ENCODE data around the gene EPAS1.

EPAS1 gene

DNA sequence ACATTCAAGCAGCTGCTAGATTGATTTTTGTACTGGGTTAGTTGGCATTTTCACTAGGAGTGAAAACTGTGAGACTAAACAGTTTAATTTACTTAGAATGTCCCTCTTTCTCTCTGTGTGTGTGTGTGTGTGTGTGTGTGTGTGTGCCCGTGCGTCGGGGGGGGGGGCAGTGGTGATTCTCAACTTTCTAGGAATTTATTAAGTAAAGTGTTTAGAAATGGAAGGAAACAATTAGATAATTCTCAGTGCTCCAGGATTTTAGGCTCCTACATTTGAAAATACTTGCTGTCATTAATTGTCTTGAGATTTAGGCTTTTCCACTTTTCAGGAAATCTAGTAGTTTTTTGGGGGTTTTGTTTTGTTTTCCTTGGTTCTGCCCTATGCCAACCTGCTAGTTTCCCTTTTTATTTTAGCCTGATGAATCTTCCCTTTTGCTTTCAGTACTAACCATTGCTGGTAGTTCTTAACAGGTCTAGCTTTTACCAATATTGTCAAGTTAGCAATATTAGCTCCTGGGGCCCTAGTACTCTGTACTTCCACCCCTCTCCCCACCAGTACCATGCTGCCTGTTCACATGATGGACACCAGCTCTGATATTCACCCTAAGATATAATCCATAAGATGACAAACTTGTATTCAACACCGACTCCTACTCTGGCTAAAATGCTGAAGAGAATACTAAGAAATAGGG, 4.9 kb downstream of the EPAS1 start:
- TF ChIP-seq, protein P1, sequence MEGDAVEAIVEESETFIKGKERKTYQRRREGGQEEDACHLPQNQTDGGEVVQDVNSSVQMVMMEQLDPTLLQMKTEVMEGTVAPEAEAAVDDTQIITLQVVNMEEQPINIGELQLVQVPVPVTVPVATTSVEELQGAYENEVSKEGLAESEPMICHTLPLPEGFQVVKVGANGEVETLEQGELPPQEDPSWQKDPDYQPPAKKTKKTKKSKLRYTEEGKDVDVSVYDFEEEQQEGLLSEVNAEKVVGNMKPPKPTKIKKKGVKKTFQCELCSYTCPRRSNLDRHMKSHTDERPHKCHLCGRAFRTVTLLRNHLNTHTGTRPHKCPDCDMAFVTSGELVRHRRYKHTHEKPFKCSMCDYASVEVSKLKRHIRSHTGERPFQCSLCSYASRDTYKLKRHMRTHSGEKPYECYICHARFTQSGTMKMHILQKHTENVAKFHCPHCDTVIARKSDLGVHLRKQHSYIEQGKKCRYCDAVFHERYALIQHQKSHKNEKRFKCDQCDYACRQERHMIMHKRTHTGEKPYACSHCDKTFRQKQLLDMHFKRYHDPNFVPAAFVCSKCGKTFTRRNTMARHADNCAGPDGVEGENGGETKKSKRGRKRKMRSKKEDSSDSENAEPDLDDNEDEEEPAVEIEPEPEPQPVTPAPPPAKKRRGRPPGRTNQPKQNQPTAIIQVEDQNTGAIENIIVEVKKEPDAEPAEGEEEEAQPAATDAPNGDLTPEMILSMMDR (IDR thresholded peaks at IDR 0.05; ENCODE audit: extremely low read depth, missing control alignments): no peak
- DNase-seq (ENCODE audit: low spot score): no peak

DNA sequence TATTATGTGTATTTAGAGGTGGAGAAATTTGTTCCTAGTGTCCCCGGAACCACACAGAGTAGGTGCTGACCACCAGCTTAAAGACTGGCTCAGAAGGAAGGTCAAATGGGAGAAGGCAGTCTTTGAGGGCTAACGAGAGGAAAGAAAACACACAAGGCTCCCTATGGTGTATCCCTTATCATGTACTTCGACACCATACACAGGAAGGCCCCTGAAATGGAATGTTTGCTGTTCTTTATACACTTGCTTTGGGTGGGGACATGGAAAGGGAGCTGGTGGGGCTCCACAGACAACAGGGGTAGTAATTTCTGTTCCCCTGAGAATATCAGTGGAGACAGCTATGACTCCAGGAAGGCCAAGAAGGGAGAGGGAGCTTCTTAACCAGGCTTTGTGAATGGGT, 6.0 kb downstream of the EPAS1 start:
- TF ChIP-seq, protein P1 (IDR thresholded peaks at IDR 0.05; ENCODE audit: extremely low read depth, missing control alignments): no peak
- DNase-seq (ENCODE audit: low spot score): no peak

DNA sequence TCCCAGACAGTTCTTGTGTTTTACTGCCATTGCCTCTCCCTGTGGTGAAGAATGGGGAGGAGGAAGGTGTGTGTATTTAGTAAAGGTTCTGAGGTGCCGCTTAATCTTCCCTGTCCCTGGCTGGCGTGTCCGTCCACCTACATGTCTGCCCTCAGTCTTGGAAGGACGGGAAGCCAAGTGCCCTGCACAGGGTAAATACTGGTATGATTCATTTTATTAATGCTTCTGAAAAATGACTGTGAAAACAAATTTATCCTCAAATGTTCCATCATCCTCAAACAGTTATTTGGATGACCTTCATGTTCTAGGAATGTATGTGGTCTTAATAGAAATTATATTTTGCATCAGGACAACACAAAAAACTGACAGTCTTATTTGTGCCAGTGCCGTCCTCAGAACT, 6.6 kb downstream of the EPAS1 start:
- no peak for DNase-seq (ENCODE audit: low spot score)
- TF ChIP-seq, protein P1 (IDR thresholded peaks at IDR 0.05; ENCODE audit: extremely low read depth, missing control alignments): no peak

DNA sequence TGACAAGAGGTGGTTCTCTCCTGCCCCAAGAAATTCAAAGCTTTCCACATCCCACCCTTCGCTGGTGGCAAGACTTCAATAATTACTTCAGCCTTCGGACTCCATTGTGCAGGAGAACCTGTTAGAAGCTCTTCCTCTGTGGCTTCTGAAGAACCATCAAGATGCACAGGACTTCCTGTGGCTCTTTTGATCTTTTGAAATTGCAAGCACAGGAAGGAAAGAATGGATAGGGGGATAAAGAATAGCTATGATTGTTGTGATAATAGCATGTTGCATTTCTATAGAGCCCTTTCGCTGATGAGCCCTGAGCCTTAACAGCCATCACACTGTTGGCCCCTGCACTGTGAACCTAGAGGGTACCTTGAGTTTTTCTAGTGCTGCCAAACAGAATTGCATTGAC, 7.4 kb downstream of the EPAS1 start:
- DNase-seq (ENCODE audit: low spot score): no peak
- TF ChIP-seq, protein P1 (IDR thresholded peaks at IDR 0.05; ENCODE audit: extremely low read depth, missing control alignments): no peak

DNA sequence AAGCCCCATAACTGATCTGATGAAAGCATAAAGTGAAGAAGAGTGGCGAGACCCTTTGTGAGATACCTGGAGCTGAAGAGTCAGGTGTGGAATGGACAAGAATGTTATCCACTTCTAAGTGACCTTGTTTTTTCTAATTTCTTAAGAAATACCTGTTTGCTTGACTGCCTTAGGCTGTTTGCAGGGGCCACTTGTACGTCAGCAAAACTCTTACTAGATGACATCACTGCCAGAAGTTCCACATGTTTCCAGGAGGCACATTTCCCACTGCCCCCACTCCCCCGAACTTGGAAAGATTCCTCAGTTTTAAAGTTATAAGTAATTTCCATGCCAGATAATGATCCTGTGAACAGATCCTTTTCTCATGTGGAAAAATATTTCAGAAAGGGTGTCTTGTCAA, 8.0 kb downstream of the EPAS1 start:
- TF ChIP-seq, protein P1 (IDR thresholded peaks at IDR 0.05; ENCODE audit: extremely low read depth, missing control alignments): no peak
- DNase-seq (ENCODE audit: low spot score): no peak

DNA sequence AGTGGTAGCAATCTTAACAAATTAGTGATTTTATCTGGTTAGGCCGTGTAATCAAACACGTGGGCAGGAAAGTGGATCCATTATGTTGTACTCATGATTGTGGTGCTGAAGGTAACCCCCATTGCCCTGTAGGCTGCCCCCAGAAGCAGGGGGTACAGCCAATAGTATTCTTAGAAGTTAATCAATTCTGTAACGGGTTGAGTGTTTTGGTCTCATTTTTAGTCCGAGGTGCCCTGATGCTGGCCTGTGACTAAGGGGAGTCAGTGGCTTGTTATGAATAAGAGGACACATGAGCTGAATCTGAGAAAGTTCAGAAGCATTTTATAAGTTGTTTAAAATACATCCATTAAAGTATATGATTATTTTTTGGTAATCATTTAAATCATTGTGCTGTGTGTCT, 8.6 kb downstream of the EPAS1 start:
- TF ChIP-seq, protein P1 (IDR thresholded peaks at IDR 0.05; ENCODE audit: extremely low read depth, missing control alignments): no peak
- DNase-seq (ENCODE audit: low spot score): no peak

DNA sequence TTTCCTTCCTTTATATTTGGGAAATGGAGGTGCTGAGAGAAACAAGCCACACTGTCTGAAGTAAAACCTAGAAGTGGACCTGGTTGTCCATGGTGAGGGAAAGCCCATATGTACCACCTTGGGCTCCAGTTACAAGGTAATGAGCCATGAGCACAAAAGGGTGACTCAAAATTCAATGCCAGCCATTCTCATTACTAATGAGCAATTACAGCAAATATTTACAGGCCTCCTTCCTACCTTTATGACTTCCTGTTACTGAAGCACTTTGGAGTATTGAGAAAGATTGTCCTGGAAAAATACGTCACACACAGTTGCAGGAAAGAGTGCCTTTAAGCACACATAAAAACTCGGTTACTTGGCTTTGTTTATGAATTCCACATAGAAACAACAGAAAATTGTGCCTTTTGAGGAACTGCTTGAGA, 9.1 kb downstream of the EPAS1 start:
- DNase-seq (ENCODE audit: low spot score): no peak
- TF ChIP-seq, protein P1 (IDR thresholded peaks at IDR 0.05; ENCODE audit: extremely low read depth, missing control alignments): no peak
